GM23248 (cell line): ENCODE results near the gene NOL4L. TPM values are rescaled to one million over a fixed set of nuclear protein-coding genes. Genes with fewer than 3 reads are reported as not detected.

Experiments
- DNase-seq: peaks from one replicate; pipeline ENCODE4 v3.0.0-alpha.2; 2015
- H2AFZ ChIP-seq: fragments of 200-600 bp; sonication (generic); 2 replicates; pipeline ENCODE4 v1.6.1; 2016; ENCODE audit warnings: antibody characterized with exemption
- H3F3A ChIP-seq: fragments of 200-600 bp; sonication (generic); 2 replicates; pipeline ENCODE4 v1.6.1; 2016; ENCODE audit warnings: mild to moderate bottlenecking, antibody characterized with exemption, mixed run types; ENCODE audit not compliant: insufficient read depth
- H3K27ac ChIP-seq: fragments of 200-600 bp; sonication (generic); 2 replicates; pipeline ENCODE4 v1.5.1; 2016; ENCODE audit warnings: mild to moderate bottlenecking
- H3K27me3 ChIP-seq: fragments of 200-600 bp; sonication (generic); replicated peaks from 2 replicates; pipeline ENCODE4 v1.6.1; 2016; ENCODE audit warnings: mild to moderate bottlenecking; ENCODE audit not compliant: insufficient read depth
- H3K36me3 ChIP-seq: fragments of 200-600 bp; sonication (generic); 2 replicates; pipeline ENCODE4 v1.6.1; 2016; ENCODE audit warnings: low read depth, mild to moderate bottlenecking
- H3K4me1 ChIP-seq: fragments of 200-600 bp; sonication (generic); 2 replicates; pipeline ENCODE4 v1.6.1; 2016; ENCODE audit warnings: mild to moderate bottlenecking; ENCODE audit not compliant: insufficient read depth
- H3K4me2 ChIP-seq: fragments of 200-600 bp; sonication (generic); one replicate; pipeline ENCODE4 v1.6.1; 2016; ENCODE audit warnings: mild to moderate bottlenecking; ENCODE audit not compliant: unreplicated experiment
- H3K4me3 ChIP-seq: fragments of 200-600 bp; sonication (generic); 2 replicates; pipeline ENCODE4 v1.5.1; 2016; ENCODE audit warnings: mild to moderate bottlenecking
- H3K79me2 ChIP-seq: fragments of 200-600 bp; sonication (generic); 2 replicates; pipeline ENCODE4 v1.6.1; 2016; ENCODE audit warnings: mild to moderate bottlenecking; ENCODE audit not compliant: insufficient read depth
- H3K9ac ChIP-seq: fragments of 200-600 bp; sonication (generic); 2 replicates; pipeline ENCODE4 v1.6.1; 2016; ENCODE audit warnings: mild to moderate bottlenecking
- H3K9me2 ChIP-seq: fragments of 200-600 bp; sonication (generic); 2 replicates; pipeline ENCODE4 v1.6.1; 2016; ENCODE audit warnings: mixed run types, mild to moderate bottlenecking, moderate library complexity; ENCODE audit not compliant: insufficient read depth
- H3K9me3 ChIP-seq: fragments of 200-600 bp; sonication (generic); one replicate; pipeline ENCODE4 v1.6.1; 2017; ENCODE audit warnings: low read depth
- H4K20me1 ChIP-seq: fragments of 200-600 bp; sonication (generic); 2 replicates; pipeline ENCODE4 v1.6.0; 2016; ENCODE audit not compliant: insufficient read depth
- EZH2 ChIP-seq: fragments of 200-600 bp; sonication (generic); IDR thresholded peaks from 2 replicates; pipeline ENCODE4 v1.6.1; 2018; ENCODE audit warnings: antibody characterized with exemption, mild to moderate bottlenecking; ENCODE audit not compliant: insufficient read depth, poor library complexity, severe bottlenecking
- EZH2phosphoT487 ChIP-seq: fragments of 200-600 bp; sonication (generic); IDR thresholded peaks from 2 replicates; pipeline ENCODE4 v1.6.1; 2018; ENCODE audit warnings: antibody characterized with exemption, moderate library complexity, mild to moderate bottlenecking, low read depth; ENCODE audit not compliant: insufficient read depth
- WGBS, 2 experiments: methylation state at CpG; one replicate each; pipeline ENCODE4 v1.1.6; 2015 to 2017; ENCODE audit warnings: low lambda C conversion rate in 2 of 2, low coverage in 1 of 2; ENCODE audit errors: missing lambda C conversion rate in 2 of 2; 5-methylcytosine and 5-hydroxymethylcytosine counted together
- in situ Hi-C: fragments of 300-500 bp; cut with MboI; formaldehyde crosslinking; loops from 2 replicates; pipeline ENCODE4 v1.15.0; 2020
- polyA plus RNA-seq: library from polyadenylated mRNA; unstranded; fragments of >200 nt; fragmentation: Nextera tagmentation; extraction: Ambion mirVana; gene quantifications from 2 replicates; pipeline ENCODE4 v1.2.1, GENCODE V29; 2016
- total RNA-seq: library from RNA; depleted of rRNA; stranded (reverse); fragments of >200 nt; shearing (Covaris generic); gene quantifications from 2 replicates; pipeline ENCODE4 v1.2.3, GENCODE V29; 2014

NOL4L gene
- total and polyA plus RNA-seq, 2 experiments from 2014 or later = 5.2 to 7.9 TPM

- no peaks in the 10 kb centered on the region for H3K4me1 ChIP-seq
- H3K9me2 ChIP-seq = no peaks in the 10 kb centered on the region
- H3F3A ChIP-seq = no peaks in the 10 kb centered on the region
- no peaks in the 10 kb centered on the region for H3K79me2 ChIP-seq
- no peaks in the 10 kb centered on the region for H3K36me3 ChIP-seq
- H2AFZ ChIP-seq = no peak overlapping the region
- in situ Hi-C loops = no loop called here
- no peak overlapping the region for H3K27ac ChIP-seq
- H3K9me3 ChIP-seq = no peaks in the 10 kb centered on the region
- TF ChIP-seq EZH2phosphoT487 (no peak), EZH2 (no peak)
- no peak for DNase-seq
- no peak overlapping the region for H3K4me3 ChIP-seq
- no peak overlapping the region for H3K9ac ChIP-seq
- no peaks in the 10 kb centered on the region for H4K20me1 ChIP-seq
- 65 to 71% methylated on average over 16 of the region's 16 CpGs for WGBS, 2 experiments
- no peak overlapping the region for H3K4me2 ChIP-seq
- H3K27me3 ChIP-seq = peaks cover 18% of the 10 kb centered on the region; the same call in 1 of the 2 replicates
Measured at GRCh38 chr20:32621891-32622584, 36.9 kb upstream of the NOL4L start.

GRCh38 chr20:32621071-32621890 lies 36.1 kb upstream of the NOL4L start:
- DNase-seq = no peak

GRCh38 chr20:32619586-32619985 lies 34.5 kb upstream of the NOL4L start:
- no peaks in the 10 kb centered on the region for H3K9me3 ChIP-seq
- no peaks in the 10 kb centered on the region for H3F3A ChIP-seq
- no peak overlapping the region for H3K4me2 ChIP-seq
- H2AFZ ChIP-seq = no peak overlapping the region
- no peaks in the 10 kb centered on the region for H3K4me1 ChIP-seq
- no peaks in the 10 kb centered on the region for H3K36me3 ChIP-seq
- H3K4me3 ChIP-seq = no peak overlapping the region
- H3K27ac ChIP-seq = no peak overlapping the region
- 26% methylated on average over 8 of the region's 8 CpGs for WGBS, 2 experiments
- no peak for DNase-seq
- in situ Hi-C loops = no loop called here
- no peaks in the 10 kb centered on the region for H3K9me2 ChIP-seq
- H3K79me2 ChIP-seq = no peaks in the 10 kb centered on the region
- no peaks in the 10 kb centered on the region for H4K20me1 ChIP-seq
- H3K9ac ChIP-seq = no peak overlapping the region
- TF ChIP-seq EZH2phosphoT487 = no peak
- no peak for TF ChIP-seq EZH2
- H3K27me3 ChIP-seq = peaks cover 19% of the 10 kb centered on the region; the same call in 1 of the 2 replicates

More at GRCh38 chr20:32621071-32621890, 36.1 kb upstream of the NOL4L start:
- in situ Hi-C loops = no loop called here
- H3K27me3 ChIP-seq = peaks cover 18% of the 10 kb centered on the region; the same call in 1 of the 2 replicates
- TF ChIP-seq EZH2 (no peak), EZH2phosphoT487 (no peak)
- H2AFZ ChIP-seq = no peak overlapping the region
- H4K20me1 ChIP-seq = no peaks in the 10 kb centered on the region
- H3K4me1 ChIP-seq = no peaks in the 10 kb centered on the region
- H3K4me3 ChIP-seq = no peak overlapping the region
- H3K27ac ChIP-seq = no peak overlapping the region
- no peaks in the 10 kb centered on the region for H3K79me2 ChIP-seq
- no peaks in the 10 kb centered on the region for H3K9me2 ChIP-seq
- H3K9me3 ChIP-seq = no peaks in the 10 kb centered on the region
- H3F3A ChIP-seq = no peaks in the 10 kb centered on the region
- H3K36me3 ChIP-seq = no peaks in the 10 kb centered on the region
- no peak overlapping the region for H3K4me2 ChIP-seq
- no peak overlapping the region for H3K9ac ChIP-seq
- 36 to 38% methylated on average over 5 of the region's 5 CpGs for WGBS, 2 experiments

GRCh38 chr20:32614772-32615171 lies 29.6 kb upstream of the NOL4L start:
- in situ Hi-C loops = no loop called here
- H3K79me2 ChIP-seq = no peaks in the 10 kb centered on the region
- H3K4me3 ChIP-seq = no peak overlapping the region
- TF ChIP-seq EZH2phosphoT487 (no peak), EZH2 (no peak)
- H3K9me3 ChIP-seq = no peaks in the 10 kb centered on the region
- H3K4me1 ChIP-seq = no peaks in the 10 kb centered on the region
- H4K20me1 ChIP-seq = no peaks in the 10 kb centered on the region
- H3K4me2 ChIP-seq = no peak overlapping the region
- WGBS, 2 experiments = 56 to 69% methylated on average over 2 of the region's 2 CpGs
- H2AFZ ChIP-seq = no peak overlapping the region
- no peak overlapping the region for H3K9ac ChIP-seq
- no peak for DNase-seq
- H3K27me3 ChIP-seq = peaks cover 15% of the 10 kb centered on the region; the same call in 1 of the 2 replicates
- no peaks in the 10 kb centered on the region for H3F3A ChIP-seq
- H3K9me2 ChIP-seq = no peaks in the 10 kb centered on the region
- H3K27ac ChIP-seq = no peak overlapping the region
- H3K36me3 ChIP-seq = no peaks in the 10 kb centered on the region
